Suprapubic skin (tissue), 4 donors: ENCODE data around the gene PCED1B.

Source experiments
- CTCF ChIP-seq, 2 donors: fragments of 200-600 bp in 1 of 2; fragments of 450-650 bp in 1 of 2; sonication (generic) in 1 of 2; IDR thresholded peaks; one replicate each; pipeline ENCODE4 v1.5.1; 2016 to 2019; ENCODE audit warnings: antibody characterized with exemption in 2 of 2, mild to moderate bottlenecking in 1 of 2, moderate library complexity in 1 of 2
- EP300 ChIP-seq: sonication (generic); formaldehyde crosslinking; IDR thresholded peaks from one replicate; pipeline ENCODE4 v1.6.1; 2017; ENCODE audit warnings: antibody characterized with exemption
- POLR2A ChIP-seq, 2 donors: fragments of 450-650 bp; IDR thresholded peaks; one replicate each; pipeline ENCODE4 v1.6.1; 2017; ENCODE audit warnings: antibody characterized with exemption in 2 of 2, mild to moderate bottlenecking in 2 of 2, moderate library complexity in 2 of 2
- POLR2AphosphoS5 ChIP-seq, 3 donors: sonication (generic); formaldehyde crosslinking; IDR thresholded peaks; one replicate each; pipeline ENCODE4 v1.6.1; 2017; ENCODE audit warnings: antibody characterized with exemption in 3 of 3

GRCh38 chr12:47052274-47052673, 27.1 kb upstream of the PCED1B start:
- TF ChIP-seq CTCF (IDR thresholded peaks at IDR 0.05), result no peak
- TF ChIP-seq POLR2A (IDR thresholded peaks at IDR 0.05), result no peak
- TF ChIP-seq EP300, result no peak
- TF ChIP-seq POLR2AphosphoS5 (IDR thresholded peaks at IDR 0.05), result no peak
